HG02884 (cell line): Measurements from ENCODE around the gene HEATR3.
A peak's percentile ranks its signal among the peaks of the same experiment; 100 is the strongest.

Experiments used
- ATAC-seq: cut with Tn5 transposase; IDR thresholded peaks from one replicate; pipeline ENCODE4 v1.9.1; 2021; ENCODE audit warnings: mild to moderate bottlenecking, moderate library complexity; ENCODE audit not compliant: unreplicated experiment

Gene HEATR3

GRCh38 chr16:50152351-50152806 is 86.6 kb downstream of the HEATR3 start:
- ATAC-seq, result peak; percentile 52

DNA sequence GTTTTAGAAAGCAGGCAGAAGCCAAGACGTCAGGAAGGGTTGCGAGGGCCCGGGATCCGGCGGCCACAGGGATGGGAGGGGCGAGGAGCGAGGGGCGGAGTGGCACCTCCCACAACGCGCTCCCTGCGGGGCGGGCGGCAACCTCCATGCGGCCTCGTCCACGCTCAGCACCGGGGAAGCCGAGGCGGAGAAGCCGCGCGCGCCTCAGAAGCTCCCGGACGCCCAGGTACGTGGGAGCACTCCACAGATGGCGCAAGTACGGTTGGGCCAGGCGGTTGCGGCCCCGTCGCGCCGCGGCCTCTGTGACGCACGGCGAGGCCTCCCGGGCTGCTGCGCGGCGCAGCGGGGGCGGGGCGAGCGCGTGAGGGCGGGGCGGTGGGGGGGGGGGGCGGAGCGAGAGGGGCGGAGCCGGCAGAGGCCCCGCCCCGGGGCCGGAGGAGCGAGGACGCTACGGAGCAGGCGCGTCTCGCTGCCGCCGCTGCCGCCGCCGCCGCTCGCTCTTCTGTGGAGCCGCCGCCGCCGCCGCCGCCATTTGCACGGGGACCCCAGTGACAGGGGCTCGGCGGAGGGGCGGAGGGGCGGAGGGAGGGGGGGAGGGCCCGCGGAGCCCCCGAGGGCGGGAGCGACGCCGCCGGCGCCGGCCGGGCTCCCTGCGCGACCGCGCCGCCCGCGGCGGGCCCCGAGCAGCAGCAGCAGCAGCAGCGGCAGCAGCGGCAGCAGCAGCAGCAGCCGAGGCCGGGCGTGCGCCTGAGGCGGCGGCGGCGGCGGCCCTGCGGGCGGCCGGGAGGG is 87.2 kb downstream of the HEATR3 start, which contains the start of gene TENT4B:
TSS of gene TENT4B (plus strand) at position 500 of the 789 bp plus-strand sequence. CDS start 316 bp downstream, outside the sequence.
- peak; percentile 71 for ATAC-seq

DNA sequence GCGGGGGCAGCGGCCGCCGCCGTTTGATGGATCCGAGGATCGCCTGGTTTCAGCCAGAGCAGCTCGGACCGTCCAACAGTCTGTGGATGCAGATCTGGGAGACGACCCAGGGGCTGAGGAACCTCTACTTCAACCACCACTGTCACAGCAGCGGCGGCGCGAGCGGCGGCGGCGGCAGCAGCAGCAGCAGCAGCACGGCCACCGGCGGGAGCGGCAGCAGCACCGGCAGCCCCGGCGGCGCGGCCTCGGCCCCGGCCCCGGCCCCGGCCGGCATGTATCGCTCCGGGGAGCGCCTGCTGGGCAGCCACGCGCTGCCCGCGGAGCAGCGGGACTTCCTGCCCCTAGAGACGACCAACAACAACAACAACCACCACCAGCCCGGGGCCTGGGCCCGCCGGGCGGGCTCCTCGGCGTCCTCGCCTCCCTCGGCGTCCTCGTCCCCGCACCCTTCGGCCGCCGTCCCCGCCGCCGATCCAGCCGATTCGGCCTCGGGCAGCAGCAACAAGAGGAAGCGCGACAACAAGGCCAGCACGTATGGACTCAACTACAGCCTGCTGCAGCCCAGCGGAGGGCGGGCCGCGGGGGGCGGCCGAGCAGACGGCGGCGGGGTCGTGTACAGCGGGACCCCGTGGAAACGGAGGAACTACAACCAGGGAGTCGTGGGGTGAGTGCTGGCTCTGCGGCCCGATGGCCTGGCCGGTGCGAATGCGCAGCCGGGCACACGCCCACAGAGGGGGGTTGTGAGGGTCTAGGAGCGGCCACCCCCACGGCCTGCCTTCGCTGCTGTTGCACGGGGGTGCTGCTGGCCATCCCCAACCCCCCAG is 88.0 kb downstream of the HEATR3 start:
- peak; percentile 6 for ATAC-seq

DNA sequence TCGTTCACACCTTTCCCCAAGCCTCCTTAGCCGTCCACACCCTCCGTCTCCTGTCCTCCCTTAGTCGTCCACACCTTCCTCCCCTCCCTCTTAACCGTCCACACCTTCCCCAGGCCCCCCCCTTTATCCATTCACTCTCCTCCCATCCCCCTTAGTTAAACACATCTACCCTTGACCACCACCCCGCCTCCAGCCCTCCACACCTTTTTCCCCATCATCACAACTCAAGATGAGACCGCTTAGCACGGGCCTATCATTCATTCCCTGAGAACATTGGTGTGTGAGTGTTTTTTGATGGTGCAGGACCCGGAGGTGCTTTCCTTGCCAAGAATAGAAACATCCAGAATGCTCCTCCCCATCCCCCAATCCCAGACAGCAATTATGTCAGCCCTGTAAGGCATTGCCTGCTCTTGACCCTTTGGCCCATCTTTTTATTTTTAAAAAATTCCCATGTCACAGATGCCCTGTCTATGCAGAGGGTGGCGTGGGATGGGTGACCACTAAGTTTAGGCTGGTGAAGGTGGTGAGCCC is 88.7 kb downstream of the HEATR3 start:
- ATAC-seq, result no peak

DNA sequence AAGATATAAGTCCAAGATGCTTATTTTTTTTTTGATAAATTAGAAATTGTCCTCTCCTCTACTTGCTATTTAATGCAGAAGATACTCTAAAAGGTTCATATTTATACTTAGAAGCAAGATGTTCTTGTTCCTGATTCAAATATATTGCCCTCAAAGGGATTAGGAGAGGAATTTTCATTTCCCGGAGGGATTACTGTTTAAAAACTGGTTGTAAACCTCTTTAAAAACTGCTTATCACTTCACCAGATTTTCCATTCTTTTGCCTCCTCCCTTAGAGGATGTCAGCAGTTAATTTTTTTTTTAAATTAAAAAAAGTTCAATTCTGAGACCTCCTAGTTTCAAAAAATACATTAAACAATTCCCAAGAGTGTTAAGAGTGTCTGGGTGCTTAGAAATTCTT is 90.2 kb downstream of the HEATR3 start:
- no peak for ATAC-seq
